Smooth muscle cell (in vitro differentiated cells): ENCODE results near the gene ZBTB17. TPM values are rescaled to one million over a fixed set of nuclear protein-coding genes. Genes with fewer than 3 reads are reported as not detected.

Experiments used
- DNase-seq: peaks from one replicate; lab custom pipeline; 2025; ENCODE audit not compliant: unreplicated experiment; lab: John Stamatoyannopoulos, UW
- H2AFZ ChIP-seq: fragments of 200-600 bp; sonication (generic); 2 replicates; pipeline ENCODE4 v1.6.0; 2016; ENCODE audit warnings: antibody characterized with exemption, low read depth, mild to moderate bottlenecking
- H3F3A ChIP-seq: fragments of 200-600 bp; sonication (generic); 2 replicates; pipeline ENCODE4 v1.6.0; 2017; ENCODE audit warnings: antibody characterized with exemption, low read depth
- H3K27ac ChIP-seq: fragments of 200-600 bp; sonication (generic); 2 replicates; pipeline ENCODE4 v1.5.1; 2016; ENCODE audit warnings: low read depth, mild to moderate bottlenecking
- H3K27me3 ChIP-seq: fragments of 200-600 bp; sonication (generic); 2 replicates; pipeline ENCODE4 v1.6.1; 2016; ENCODE audit warnings: low read depth, mild to moderate bottlenecking
- H3K36me3 ChIP-seq: fragments of 200-600 bp; sonication (generic); 2 replicates; pipeline ENCODE4 v1.5.1; 2016; ENCODE audit warnings: low read depth
- H3K4me1 ChIP-seq: fragments of 200-600 bp; sonication (generic); 2 replicates; pipeline ENCODE4 v1.5.1; 2016; ENCODE audit warnings: low read depth
- H3K4me2 ChIP-seq: fragments of 200-600 bp; sonication (generic); 2 replicates; pipeline ENCODE4 v1.6.0; 2016; ENCODE audit warnings: mild to moderate bottlenecking
- H3K4me3 ChIP-seq: fragments of 200-600 bp; sonication (generic); 2 replicates; pipeline ENCODE4 v1.5.1; 2016; ENCODE audit warnings: mild to moderate bottlenecking
- H3K79me2 ChIP-seq: fragments of 200-600 bp; sonication (generic); 2 replicates; pipeline ENCODE4 v1.6.0; 2016; ENCODE audit warnings: low read depth, mild to moderate bottlenecking
- H3K9ac ChIP-seq: fragments of 200-600 bp; sonication (generic); 2 replicates; pipeline ENCODE4 v1.6.0; 2016; ENCODE audit warnings: low read depth
- H3K9me3 ChIP-seq: fragments of 200-600 bp; sonication (generic); replicated peaks from 2 replicates; pipeline ENCODE4 v1.5.1; 2016; ENCODE audit warnings: low read depth
- H4K20me1 ChIP-seq: fragments of 200-600 bp; sonication (generic); 2 replicates; pipeline ENCODE4 v1.6.0; 2016; ENCODE audit warnings: low read depth
- WGBS: methylation state at CpG from one replicate; pipeline ENCODE4 v1.1.7; 2016; ENCODE audit warnings: low lambda C conversion rate; 5-methylcytosine and 5-hydroxymethylcytosine counted together
- polyA plus RNA-seq: library from polyadenylated mRNA; unstranded; fragments of >200 nt; fragmentation: Nextera tagmentation; extraction: Ambion mirVana; gene quantifications from 2 replicates; pipeline ENCODE4 v1.2.1, GENCODE V29; 2016
- total RNA-seq: library from RNA; depleted of rRNA; stranded (reverse); fragments of >200 nt; gene quantifications from 2 replicates; pipeline ENCODE4 v1.2.3, GENCODE V29; 2014
- TF ChIP-seq, protein P1 (sequence below): fragments of 200-600 bp; sonication (generic); IDR thresholded peaks from 2 replicates; pipeline ENCODE4 v1.5.1; 2017; ENCODE audit warnings: borderline replicate concordance, mild to moderate bottlenecking, antibody characterized with exemption; ENCODE audit not compliant: insufficient read depth, poor library complexity, severe bottlenecking

Gene ZBTB17
- total and polyA plus RNA-seq, 2 experiments from 2014 or later: 29.4 to 42.5 TPM

- TF ChIP-seq, protein P1, sequence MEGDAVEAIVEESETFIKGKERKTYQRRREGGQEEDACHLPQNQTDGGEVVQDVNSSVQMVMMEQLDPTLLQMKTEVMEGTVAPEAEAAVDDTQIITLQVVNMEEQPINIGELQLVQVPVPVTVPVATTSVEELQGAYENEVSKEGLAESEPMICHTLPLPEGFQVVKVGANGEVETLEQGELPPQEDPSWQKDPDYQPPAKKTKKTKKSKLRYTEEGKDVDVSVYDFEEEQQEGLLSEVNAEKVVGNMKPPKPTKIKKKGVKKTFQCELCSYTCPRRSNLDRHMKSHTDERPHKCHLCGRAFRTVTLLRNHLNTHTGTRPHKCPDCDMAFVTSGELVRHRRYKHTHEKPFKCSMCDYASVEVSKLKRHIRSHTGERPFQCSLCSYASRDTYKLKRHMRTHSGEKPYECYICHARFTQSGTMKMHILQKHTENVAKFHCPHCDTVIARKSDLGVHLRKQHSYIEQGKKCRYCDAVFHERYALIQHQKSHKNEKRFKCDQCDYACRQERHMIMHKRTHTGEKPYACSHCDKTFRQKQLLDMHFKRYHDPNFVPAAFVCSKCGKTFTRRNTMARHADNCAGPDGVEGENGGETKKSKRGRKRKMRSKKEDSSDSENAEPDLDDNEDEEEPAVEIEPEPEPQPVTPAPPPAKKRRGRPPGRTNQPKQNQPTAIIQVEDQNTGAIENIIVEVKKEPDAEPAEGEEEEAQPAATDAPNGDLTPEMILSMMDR: no peak
- no peaks in the 10 kb centered on the region for H3K79me2 ChIP-seq
Measured at GRCh38 chr1:15934211-15935055, 41.5 kb downstream of the ZBTB17 start.

GRCh38 chr1:15933684-15934083 is 42.2 kb downstream of the ZBTB17 start:
- Histone ChIP-seq H3K4me1 (no peaks in the 10 kb centered on the region), H3K36me3 (peaks cover 8% of the 10 kb centered on the region), H3K4me2 (no peak overlapping the region), H3K4me3 (no peak overlapping the region), H3K9me3 (no peaks in the 10 kb centered on the region), H3K27me3 (no peaks in the 10 kb centered on the region), H4K20me1 (no peaks in the 10 kb centered on the region), H2AFZ (no peak overlapping the region), H3F3A (peaks cover 4% of the 10 kb centered on the region), H3K9ac (no peak overlapping the region), H3K27ac (no peak overlapping the region), H3K79me2 (no peaks in the 10 kb centered on the region)
- 97% methylated on average over 5 of the region's 5 CpGs for WGBS
- TF ChIP-seq, protein P1: no peak
- no peak for DNase-seq

More at GRCh38 chr1:15934211-15935055, 41.5 kb downstream of the ZBTB17 start:
- Histone ChIP-seq H3K4me1 (no peaks in the 10 kb centered on the region), H3K36me3 (peaks cover 2% of the 10 kb centered on the region), H4K20me1 (no peaks in the 10 kb centered on the region), H2AFZ (no peak overlapping the region), H3K27me3 (no peaks in the 10 kb centered on the region), H3F3A (peaks cover 12% of the 10 kb centered on the region), H3K4me2 (no peak overlapping the region), H3K4me3 (no peak overlapping the region), H3K9me3 (no peaks in the 10 kb centered on the region), H3K9ac (no peak overlapping the region), H3K27ac (no peak overlapping the region)
- DNase-seq: no peak
- WGBS: 94% methylated on average over 42 of the region's 42 CpGs

- Histone ChIP-seq H3F3A (no peaks in the 10 kb centered on the region), H3K9me3 (no peaks in the 10 kb centered on the region), H3K36me3 (peaks cover 12% of the 10 kb centered on the region), H3K4me1 (no peaks in the 10 kb centered on the region), H4K20me1 (no peaks in the 10 kb centered on the region), H3K4me2 (no peak overlapping the region), H2AFZ (no peak overlapping the region), H3K79me2 (no peaks in the 10 kb centered on the region), H3K4me3 (no peak overlapping the region), H3K27me3 (no peaks in the 10 kb centered on the region), H3K9ac (no peak overlapping the region), H3K27ac (no peak overlapping the region)
- DNase-seq: no peak
- WGBS: 96% methylated on average over 9 of the region's 9 CpGs
- TF ChIP-seq, protein P1: no peak
Measured at GRCh38 chr1:15932612-15933011, 43.3 kb downstream of the ZBTB17 start.

DNA sequence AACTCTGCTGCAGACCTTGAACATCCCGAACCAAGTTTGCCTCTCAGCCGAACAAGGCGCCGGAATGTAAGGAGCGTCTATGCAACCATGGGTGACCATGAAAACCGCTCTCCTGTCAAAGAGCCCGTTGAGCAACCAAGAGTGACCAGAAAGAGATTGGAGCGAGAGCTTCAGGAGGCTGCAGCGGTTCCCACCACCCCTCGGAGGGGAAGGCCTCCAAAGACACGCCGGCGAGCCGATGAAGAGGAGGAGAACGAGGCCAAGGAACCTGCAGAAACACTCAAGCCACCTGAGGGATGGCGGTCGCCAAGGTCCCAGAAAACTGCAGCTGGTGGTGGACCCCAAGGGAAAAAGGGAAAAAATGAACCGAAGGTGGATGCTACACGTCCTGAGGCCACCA is 44.0 kb downstream of the ZBTB17 start:
- H3K4me3 ChIP-seq: no peak overlapping the region
- no peak for DNase-seq
- peaks cover 13% of the 10 kb centered on the region for H3K36me3 ChIP-seq
- H3K27me3 ChIP-seq: no peaks in the 10 kb centered on the region
- no peaks in the 10 kb centered on the region for H3K4me1 ChIP-seq
- H3K9ac ChIP-seq: no peak overlapping the region
- no peaks in the 10 kb centered on the region for H4K20me1 ChIP-seq
- no peaks in the 10 kb centered on the region for H3K9me3 ChIP-seq
- no peaks in the 10 kb centered on the region for H3F3A ChIP-seq
- no peak overlapping the region for H3K27ac ChIP-seq
- WGBS: 95% methylated on average over 19 of the region's 19 CpGs
- no peak overlapping the region for H3K4me2 ChIP-seq
- no peaks in the 10 kb centered on the region for H3K79me2 ChIP-seq
- H2AFZ ChIP-seq: no peak overlapping the region
- TF ChIP-seq, protein P1: no peak
